Astrocyte (in vitro differentiated cells and primary cell): Measurements from ENCODE around the gene FRYL. TPM values are rescaled to one million over a fixed set of nuclear protein-coding genes. Genes with fewer than 3 reads are reported as not detected.

ENCODE experiments used
- DNase-seq: peaks from one replicate; pipeline ENCODE4 v3.0.0-alpha.2; 2010; ENCODE audit warnings: low read depth
- FAIRE-seq: peaks from 2 replicates; lab custom pipeline; 2011; peaks lifted over from hg19 to GRCh38; lab: Jason Lieb, UNC
- H2AFZ ChIP-seq: 2 replicates; pipeline ENCODE4 v1.6.0; 2012; ENCODE audit warnings: low read depth, low read length, inconsistent platforms
- H3K27ac ChIP-seq: 2 replicates; pipeline ENCODE4 v1.5.1; 2011; ENCODE audit warnings: low read depth, low read length, inconsistent platforms
- H3K27me3 ChIP-seq: 2 replicates; pipeline ENCODE4 v1.6.0; 2011; ENCODE audit warnings: low read length, inconsistent platforms; ENCODE audit not compliant: insufficient read depth
- H3K36me3 ChIP-seq: 2 replicates; pipeline ENCODE4 v1.5.1; 2011; ENCODE audit warnings: low read length, inconsistent platforms; ENCODE audit not compliant: insufficient read depth
- H3K4me1 ChIP-seq: 2 replicates; pipeline ENCODE4 v1.5.1; 2011; ENCODE audit warnings: low read length, inconsistent platforms; ENCODE audit not compliant: insufficient read depth
- H3K4me2 ChIP-seq: 2 replicates; pipeline ENCODE4 v1.6.0; 2012; ENCODE audit warnings: low read length, inconsistent platforms
- H3K4me3 ChIP-seq: 2 replicates; pipeline ENCODE4 v1.5.1; 2011; ENCODE audit warnings: low read depth, mild to moderate bottlenecking, low read length, inconsistent platforms; ENCODE audit not compliant: insufficient read depth
- H3K79me2 ChIP-seq: 2 replicates; pipeline ENCODE4 v1.6.0; 2012; ENCODE audit warnings: mild to moderate bottlenecking, low read length, inconsistent platforms; ENCODE audit not compliant: insufficient read depth
- H3K9ac ChIP-seq: 2 replicates; pipeline ENCODE4 v1.6.0; 2012; ENCODE audit warnings: mild to moderate bottlenecking, low read length, inconsistent platforms
- H3K9me3 ChIP-seq: 2 replicates; pipeline ENCODE4 v1.5.1; 2012; ENCODE audit warnings: low read depth, mild to moderate bottlenecking, low read length, inconsistent platforms; ENCODE audit not compliant: insufficient read depth
- H4K20me1 ChIP-seq: 2 replicates; pipeline ENCODE4 v1.6.0; 2012; ENCODE audit warnings: low read length, inconsistent platforms; ENCODE audit not compliant: insufficient read depth
- H3K27ac Mint-ChIP-seq: one replicate; pipeline ENCODE4 v1.8.0; 2021; ENCODE audit warnings: mild to moderate bottlenecking, mixed read lengths; ENCODE audit not compliant: unreplicated experiment
- H3K27me3 Mint-ChIP-seq: one replicate; pipeline ENCODE4 v1.8.0; 2021; ENCODE audit warnings: low read depth, mixed read lengths; ENCODE audit not compliant: unreplicated experiment
- H3K36me3 Mint-ChIP-seq: one replicate; pipeline ENCODE4 v1.8.0; 2021; ENCODE audit warnings: low read depth, mixed read lengths; ENCODE audit not compliant: unreplicated experiment
- H3K4me1 Mint-ChIP-seq: one replicate; pipeline ENCODE4 v1.8.0; 2021; ENCODE audit warnings: low read depth, mixed read lengths; ENCODE audit not compliant: unreplicated experiment
- H3K4me3 Mint-ChIP-seq: one replicate; pipeline ENCODE4 v1.8.0; 2021; ENCODE audit warnings: mild to moderate bottlenecking, moderate library complexity, mixed read lengths; ENCODE audit not compliant: unreplicated experiment
- H3K9me3 Mint-ChIP-seq: one replicate; pipeline ENCODE4 v1.8.0; 2021; ENCODE audit warnings: mild to moderate bottlenecking, mixed read lengths; ENCODE audit not compliant: unreplicated experiment
- EZH2 ChIP-seq: IDR thresholded peaks from 2 replicates; pipeline ENCODE4 v1.6.1; 2012; ENCODE audit warnings: mild to moderate bottlenecking, low read length, inconsistent platforms; ENCODE audit not compliant: insufficient read depth
- total RNA-seq: library from RNA; stranded (reverse); gene quantifications from 2 replicates; pipeline ENCODE4 v1.2.1, GENCODE V29; 2021
- TF ChIP-seq, protein P1 (sequence below): IDR thresholded peaks from 2 replicates; pipeline ENCODE4 v1.5.1; 2011; ENCODE audit warnings: low read depth, mild to moderate bottlenecking, inconsistent platforms, low read length, moderate library complexity; ENCODE audit not compliant: insufficient read depth

Gene FRYL
- total RNA-seq, 1 donor from 2014 or later: 70.0 TPM

DNA sequence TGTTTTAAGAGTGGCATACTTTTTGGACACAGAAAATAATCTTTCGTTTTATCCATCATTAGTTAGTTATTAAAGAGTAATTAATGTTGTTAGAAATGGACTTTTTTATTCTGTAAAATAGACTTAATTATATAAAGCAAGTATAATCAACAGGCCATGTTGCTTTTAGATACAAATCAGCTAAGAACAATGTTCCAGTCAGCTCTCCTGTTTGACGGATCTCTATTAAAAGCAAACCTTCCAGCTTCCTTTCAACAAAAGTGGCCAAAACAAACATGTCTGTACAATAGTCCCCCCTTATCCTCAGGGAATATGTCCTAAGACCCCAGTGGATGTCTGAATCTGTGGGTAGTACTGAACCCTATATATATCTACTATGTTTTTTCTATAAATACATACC is 301.8 kb downstream of the FRYL start:
- Mint-ChIP-seq H3K4me3 (no peak overlapping the region), H3K4me1 (peaks cover 3% of the 10 kb centered on the region), H3K9me3 (no peaks in the 10 kb centered on the region), H3K36me3 (peaks cover 2% of the 10 kb centered on the region), H3K27me3 (peaks cover 34% of the 10 kb centered on the region), H3K27ac (no peak overlapping the region)
- no peaks in the 10 kb centered on the region for H3K4me1 ChIP-seq
- TF ChIP-seq, protein P1, sequence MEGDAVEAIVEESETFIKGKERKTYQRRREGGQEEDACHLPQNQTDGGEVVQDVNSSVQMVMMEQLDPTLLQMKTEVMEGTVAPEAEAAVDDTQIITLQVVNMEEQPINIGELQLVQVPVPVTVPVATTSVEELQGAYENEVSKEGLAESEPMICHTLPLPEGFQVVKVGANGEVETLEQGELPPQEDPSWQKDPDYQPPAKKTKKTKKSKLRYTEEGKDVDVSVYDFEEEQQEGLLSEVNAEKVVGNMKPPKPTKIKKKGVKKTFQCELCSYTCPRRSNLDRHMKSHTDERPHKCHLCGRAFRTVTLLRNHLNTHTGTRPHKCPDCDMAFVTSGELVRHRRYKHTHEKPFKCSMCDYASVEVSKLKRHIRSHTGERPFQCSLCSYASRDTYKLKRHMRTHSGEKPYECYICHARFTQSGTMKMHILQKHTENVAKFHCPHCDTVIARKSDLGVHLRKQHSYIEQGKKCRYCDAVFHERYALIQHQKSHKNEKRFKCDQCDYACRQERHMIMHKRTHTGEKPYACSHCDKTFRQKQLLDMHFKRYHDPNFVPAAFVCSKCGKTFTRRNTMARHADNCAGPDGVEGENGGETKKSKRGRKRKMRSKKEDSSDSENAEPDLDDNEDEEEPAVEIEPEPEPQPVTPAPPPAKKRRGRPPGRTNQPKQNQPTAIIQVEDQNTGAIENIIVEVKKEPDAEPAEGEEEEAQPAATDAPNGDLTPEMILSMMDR: no peak
- no peak for TF ChIP-seq EZH2
- H3K27ac ChIP-seq: no peak overlapping the region
- no peaks in the 10 kb centered on the region for H3K36me3 ChIP-seq
- FAIRE-seq (no peak), DNase-seq (no peak)
- H3K79me2 ChIP-seq: no peaks in the 10 kb centered on the region
- no peak overlapping the region for H3K4me2 ChIP-seq
- no peak overlapping the region for H3K4me3 ChIP-seq
- no peak overlapping the region for H2AFZ ChIP-seq
- no peaks in the 10 kb centered on the region for H3K9me3 ChIP-seq
- no peaks in the 10 kb centered on the region for H4K20me1 ChIP-seq
- no peak overlapping the region for H3K9ac ChIP-seq
- peaks cover 20% of the 10 kb centered on the region for H3K27me3 ChIP-seq

DNA sequence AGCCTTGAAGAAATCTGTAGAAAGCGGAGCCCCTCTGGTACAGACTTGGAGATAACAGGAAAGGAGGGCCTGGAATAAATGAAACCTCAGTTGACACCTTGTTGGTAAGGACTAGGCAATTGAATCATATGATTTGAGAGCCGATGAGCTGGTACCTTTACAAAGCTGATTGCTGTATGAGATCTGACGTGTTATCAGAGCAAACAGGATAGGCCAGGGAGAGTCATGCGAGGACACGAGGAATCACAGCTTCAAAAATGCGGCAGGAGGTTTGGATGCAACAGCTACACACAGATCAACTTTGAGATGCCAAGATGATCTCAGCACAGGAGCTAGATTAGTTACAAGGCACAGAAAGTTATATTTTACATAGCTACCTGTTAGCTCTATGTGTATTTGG is 304.3 kb downstream of the FRYL start:
- Mint-ChIP-seq H3K36me3 (peaks cover 2% of the 10 kb centered on the region), H3K9me3 (no peaks in the 10 kb centered on the region), H3K4me3 (no peak overlapping the region), H3K27me3 (peaks cover 11% of the 10 kb centered on the region), H3K27ac (no peak overlapping the region), H3K4me1 (peaks cover 3% of the 10 kb centered on the region)
- no peaks in the 10 kb centered on the region for H3K9me3 ChIP-seq
- no peak for DNase-seq
- TF ChIP-seq EZH2: no peak
- TF ChIP-seq, protein P1: no peak
- no peaks in the 10 kb centered on the region for H3K36me3 ChIP-seq
- FAIRE-seq: no peak
- H3K9ac ChIP-seq: no peak overlapping the region
- peaks cover 4% of the 10 kb centered on the region for H3K27me3 ChIP-seq
- H3K4me3 ChIP-seq: no peak overlapping the region
- no peaks in the 10 kb centered on the region for H3K4me1 ChIP-seq
- no peaks in the 10 kb centered on the region for H4K20me1 ChIP-seq
- no peak overlapping the region for H3K27ac ChIP-seq
- no peak overlapping the region for H2AFZ ChIP-seq
- no peaks in the 10 kb centered on the region for H3K79me2 ChIP-seq
- no peak overlapping the region for H3K4me2 ChIP-seq

DNA sequence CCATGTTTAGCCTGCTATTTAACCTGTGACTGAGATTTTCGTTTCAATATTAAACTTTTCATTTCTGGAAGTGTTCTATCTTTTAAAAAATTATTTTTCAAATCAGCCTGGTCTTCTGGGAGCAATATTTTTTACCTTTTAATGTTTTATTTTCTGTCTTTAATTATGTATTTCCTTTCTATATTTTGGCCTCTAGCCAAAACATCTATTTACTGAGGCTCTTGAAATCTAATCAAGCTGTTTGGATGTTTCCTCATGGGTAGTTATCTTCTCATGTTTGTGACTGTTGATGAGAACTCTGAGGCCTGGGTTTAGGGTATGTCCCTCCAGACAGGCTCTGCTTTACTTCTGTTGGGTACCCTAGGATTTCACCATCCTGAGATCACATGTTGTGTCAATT is 307.3 kb downstream of the FRYL start:
- DNase-seq: no peak
- Mint-ChIP-seq H3K4me1 (peaks cover 15% of the 10 kb centered on the region), H3K4me3 (no peak overlapping the region), H3K36me3 (peaks cover 2% of the 10 kb centered on the region), H3K27me3 (peaks cover 7% of the 10 kb centered on the region), H3K27ac (no peak overlapping the region), H3K9me3 (no peaks in the 10 kb centered on the region)
- no peak for FAIRE-seq
- H4K20me1 ChIP-seq: no peaks in the 10 kb centered on the region
- no peaks in the 10 kb centered on the region for H3K4me1 ChIP-seq
- H3K79me2 ChIP-seq: no peaks in the 10 kb centered on the region
- H3K4me3 ChIP-seq: no peak overlapping the region
- H3K9ac ChIP-seq: no peak overlapping the region
- TF ChIP-seq EZH2: no peak
- TF ChIP-seq, protein P1: no peak
- H3K9me3 ChIP-seq: no peaks in the 10 kb centered on the region
- H3K27ac ChIP-seq: no peak overlapping the region
- no peak overlapping the region for H3K4me2 ChIP-seq
- no peaks in the 10 kb centered on the region for H3K27me3 ChIP-seq
- no peaks in the 10 kb centered on the region for H3K36me3 ChIP-seq
- no peak overlapping the region for H2AFZ ChIP-seq
